ENCODE data around the gene TBC1D10A. TPM values are rescaled to one million over a fixed set of nuclear protein-coding genes. Genes with fewer than 3 reads are reported as not detected.

TBC1D10A gene
- total RNA-seq, 1 donor from 2014 or later = 32.7 TPM

DNA sequence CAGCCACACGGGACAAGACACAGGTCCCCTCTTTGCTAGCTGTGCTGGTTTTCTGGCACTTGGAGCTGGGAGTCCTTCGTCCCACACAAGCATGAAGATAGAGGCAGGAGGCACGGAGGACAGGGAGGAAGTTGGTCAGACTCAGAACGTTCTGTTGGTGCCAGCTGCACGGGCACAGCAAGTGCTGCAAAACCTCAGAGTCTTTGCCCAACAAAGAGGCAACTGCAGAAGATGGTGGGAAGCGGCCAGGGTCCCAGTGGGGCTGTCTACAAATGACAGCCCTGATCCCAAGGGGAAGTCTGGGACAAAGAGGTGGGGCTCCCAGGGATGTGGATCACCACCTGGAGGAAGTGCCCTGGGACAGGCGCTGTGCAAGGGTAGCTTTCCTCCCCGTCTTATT lies 50.7 kb downstream of the TBC1D10A start:
- FAIRE-seq = no peak
- H3K9ac ChIP-seq (ENCODE audit: low read length) = no peak overlapping the region
- no peaks in the 10 kb centered on the region for H3K9me3 Mint-ChIP-seq (ENCODE audit: unreplicated experiment)
- H3K79me2 ChIP-seq (ENCODE audit: insufficient read depth, low read length) = no peaks in the 10 kb centered on the region
- H3K4me2 ChIP-seq (ENCODE audit: low read length) = no peak overlapping the region
- no peak overlapping the region for H3K4me3 ChIP-seq (ENCODE audit: insufficient read depth, low read depth, low read length)
- H2AFZ ChIP-seq (ENCODE audit: low read depth, low read length) = no peak overlapping the region
- no peak for DNase-seq (ENCODE audit: low read depth)
- no peak overlapping the region for H3K27ac ChIP-seq (ENCODE audit: low read depth, low read length)
- no peaks in the 10 kb centered on the region for H3K9me3 ChIP-seq (ENCODE audit: insufficient read depth, low read depth, low read length)
- no peak overlapping the region for H3K27ac Mint-ChIP-seq (ENCODE audit: unreplicated experiment)
- peaks cover 14% of the 10 kb centered on the region for H3K4me1 Mint-ChIP-seq (ENCODE audit: low read depth, unreplicated experiment)
- peaks cover 9% of the 10 kb centered on the region for H3K27me3 Mint-ChIP-seq (ENCODE audit: low read depth, unreplicated experiment)
- no peaks in the 10 kb centered on the region for H3K27me3 ChIP-seq (ENCODE audit: insufficient read depth, low read length)
- TF ChIP-seq, protein P1, sequence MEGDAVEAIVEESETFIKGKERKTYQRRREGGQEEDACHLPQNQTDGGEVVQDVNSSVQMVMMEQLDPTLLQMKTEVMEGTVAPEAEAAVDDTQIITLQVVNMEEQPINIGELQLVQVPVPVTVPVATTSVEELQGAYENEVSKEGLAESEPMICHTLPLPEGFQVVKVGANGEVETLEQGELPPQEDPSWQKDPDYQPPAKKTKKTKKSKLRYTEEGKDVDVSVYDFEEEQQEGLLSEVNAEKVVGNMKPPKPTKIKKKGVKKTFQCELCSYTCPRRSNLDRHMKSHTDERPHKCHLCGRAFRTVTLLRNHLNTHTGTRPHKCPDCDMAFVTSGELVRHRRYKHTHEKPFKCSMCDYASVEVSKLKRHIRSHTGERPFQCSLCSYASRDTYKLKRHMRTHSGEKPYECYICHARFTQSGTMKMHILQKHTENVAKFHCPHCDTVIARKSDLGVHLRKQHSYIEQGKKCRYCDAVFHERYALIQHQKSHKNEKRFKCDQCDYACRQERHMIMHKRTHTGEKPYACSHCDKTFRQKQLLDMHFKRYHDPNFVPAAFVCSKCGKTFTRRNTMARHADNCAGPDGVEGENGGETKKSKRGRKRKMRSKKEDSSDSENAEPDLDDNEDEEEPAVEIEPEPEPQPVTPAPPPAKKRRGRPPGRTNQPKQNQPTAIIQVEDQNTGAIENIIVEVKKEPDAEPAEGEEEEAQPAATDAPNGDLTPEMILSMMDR (IDR thresholded peaks at IDR 0.05; ENCODE audit: insufficient read depth, low read depth, low read length) = no peak
- no peak for TF ChIP-seq EZH2 (IDR thresholded peaks at IDR 0.05; ENCODE audit: insufficient read depth, low read length)
- peaks cover 17% of the 10 kb centered on the region for H3K4me1 ChIP-seq (ENCODE audit: insufficient read depth, low read length)
- H3K36me3 ChIP-seq (ENCODE audit: insufficient read depth, low read length) = no peaks in the 10 kb centered on the region
- no peak overlapping the region for H3K4me3 Mint-ChIP-seq (ENCODE audit: unreplicated experiment)
- H3K36me3 Mint-ChIP-seq (ENCODE audit: low read depth, unreplicated experiment) = peaks cover 5% of the 10 kb centered on the region
- no peaks in the 10 kb centered on the region for H4K20me1 ChIP-seq (ENCODE audit: insufficient read depth, low read length)

DNA sequence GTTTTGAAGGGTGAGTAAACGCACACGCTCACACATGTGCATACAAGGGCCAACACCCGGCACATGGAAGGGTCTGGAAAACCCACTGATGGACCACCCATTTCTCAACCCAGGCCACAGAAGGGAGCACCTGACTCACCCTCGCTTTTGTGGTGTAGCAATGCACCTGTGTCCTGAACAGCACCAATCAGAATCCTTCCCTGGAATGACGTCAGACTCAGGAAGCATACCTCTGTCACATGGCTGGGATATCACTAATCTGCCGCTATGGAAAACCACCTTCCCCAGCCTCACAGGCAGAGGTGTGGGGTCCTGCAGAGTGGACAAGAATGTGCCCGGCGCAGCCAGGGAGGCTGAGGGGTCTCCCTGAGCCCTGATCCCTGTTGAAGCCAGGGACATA lies 51.1 kb downstream of the TBC1D10A start:
- DNase-seq (ENCODE audit: low read depth) (no peak), FAIRE-seq (no peak)
- TF ChIP-seq, protein P1 (IDR thresholded peaks at IDR 0.05; ENCODE audit: insufficient read depth, low read depth, low read length) = no peak
- TF ChIP-seq EZH2 (IDR thresholded peaks at IDR 0.05; ENCODE audit: insufficient read depth, low read length) = no peak
- H3K9me3 ChIP-seq (ENCODE audit: insufficient read depth, low read depth, low read length) = no peaks in the 10 kb centered on the region
- Mint-ChIP-seq H3K9me3 (ENCODE audit: unreplicated experiment) (no peaks in the 10 kb centered on the region), H3K4me3 (ENCODE audit: unreplicated experiment) (no peak overlapping the region), H3K27ac (ENCODE audit: unreplicated experiment) (no peak overlapping the region), H3K36me3 (ENCODE audit: low read depth, unreplicated experiment) (peaks cover 5% of the 10 kb centered on the region), H3K4me1 (ENCODE audit: low read depth, unreplicated experiment) (peaks cover 14% of the 10 kb centered on the region), H3K27me3 (ENCODE audit: low read depth, unreplicated experiment) (peaks cover 9% of the 10 kb centered on the region)
- H3K4me2 ChIP-seq (ENCODE audit: low read length) = no peak overlapping the region
- H3K4me3 ChIP-seq (ENCODE audit: insufficient read depth, low read depth, low read length) = no peak overlapping the region
- H3K9ac ChIP-seq (ENCODE audit: low read length) = no peak overlapping the region
- no peak overlapping the region for H2AFZ ChIP-seq (ENCODE audit: low read depth, low read length)
- no peaks in the 10 kb centered on the region for H3K27me3 ChIP-seq (ENCODE audit: insufficient read depth, low read length)
- H3K36me3 ChIP-seq (ENCODE audit: insufficient read depth, low read length) = no peaks in the 10 kb centered on the region
- H4K20me1 ChIP-seq (ENCODE audit: insufficient read depth, low read length) = no peaks in the 10 kb centered on the region
- H3K27ac ChIP-seq (ENCODE audit: low read depth, low read length) = no peak overlapping the region
- peaks cover 18% of the 10 kb centered on the region for H3K4me1 ChIP-seq (ENCODE audit: insufficient read depth, low read length)
- no peaks in the 10 kb centered on the region for H3K79me2 ChIP-seq (ENCODE audit: insufficient read depth, low read length)

DNA sequence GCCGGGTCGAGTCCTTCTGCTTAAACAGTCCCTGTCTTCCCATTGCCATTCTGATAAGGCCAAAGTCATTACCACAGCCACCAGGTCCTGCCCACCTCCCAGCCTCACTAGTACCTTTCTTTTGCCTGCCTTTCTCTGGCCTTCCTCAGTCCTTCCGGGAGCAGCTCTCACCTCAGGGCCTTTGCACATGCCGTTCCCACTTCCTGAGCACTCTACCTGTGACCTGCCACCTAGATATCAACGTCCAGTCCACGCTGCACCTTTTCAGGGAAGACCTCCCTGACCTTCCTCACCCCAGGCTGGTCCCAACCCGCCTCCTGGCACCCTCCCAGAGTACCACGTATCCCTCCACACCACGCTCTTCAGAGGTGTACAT lies 52.3 kb downstream of the TBC1D10A start:
- H3K27ac Mint-ChIP-seq (ENCODE audit: unreplicated experiment) = no peak overlapping the region

More for the DNA sequence above, 52.3 kb downstream of the TBC1D10A start:
- Histone ChIP-seq H3K4me1 (ENCODE audit: insufficient read depth, low read length) (peaks cover 18% of the 10 kb centered on the region), H3K79me2 (ENCODE audit: insufficient read depth, low read length) (no peaks in the 10 kb centered on the region), H3K4me2 (ENCODE audit: low read length) (no peak overlapping the region), H3K27me3 (ENCODE audit: insufficient read depth, low read length) (no peaks in the 10 kb centered on the region), H3K9me3 (ENCODE audit: insufficient read depth, low read depth, low read length) (no peaks in the 10 kb centered on the region), H3K27ac (ENCODE audit: low read depth, low read length) (no peak overlapping the region), H3K4me3 (ENCODE audit: insufficient read depth, low read depth, low read length) (no peak overlapping the region), H3K9ac (ENCODE audit: low read length) (no peak overlapping the region), H4K20me1 (ENCODE audit: insufficient read depth, low read length) (no peaks in the 10 kb centered on the region), H2AFZ (ENCODE audit: low read depth, low read length) (no peak overlapping the region), H3K36me3 (ENCODE audit: insufficient read depth, low read length) (no peaks in the 10 kb centered on the region)
- TF ChIP-seq, protein P1 (IDR thresholded peaks at IDR 0.05; ENCODE audit: insufficient read depth, low read depth, low read length) = no peak
- no peak for TF ChIP-seq EZH2 (IDR thresholded peaks at IDR 0.05; ENCODE audit: insufficient read depth, low read length)
- Mint-ChIP-seq H3K4me1 (ENCODE audit: low read depth, unreplicated experiment) (peaks cover 14% of the 10 kb centered on the region), H3K9me3 (ENCODE audit: unreplicated experiment) (no peaks in the 10 kb centered on the region), H3K4me3 (ENCODE audit: unreplicated experiment) (no peak overlapping the region), H3K27me3 (ENCODE audit: low read depth, unreplicated experiment) (peaks cover 9% of the 10 kb centered on the region), H3K36me3 (ENCODE audit: low read depth, unreplicated experiment) (peaks cover 5% of the 10 kb centered on the region)
- FAIRE-seq = no peak
- no peak for DNase-seq (ENCODE audit: low read depth)

Measured in astrocyte (in vitro differentiated cells and primary cell).